RPMI8226 (cell line): ENCODE measurements around the gene RNF145.
"Not testable (repeated sequence)": the region's sequence is repeated elsewhere in the genome, so short reads cannot be mapped to it uniquely, and the experiment has no call there.

Experiments
- DNase-seq: peaks from one replicate; pipeline ENCODE4 v3.0.0-alpha.2; 2015

RNF145 gene

DNA sequence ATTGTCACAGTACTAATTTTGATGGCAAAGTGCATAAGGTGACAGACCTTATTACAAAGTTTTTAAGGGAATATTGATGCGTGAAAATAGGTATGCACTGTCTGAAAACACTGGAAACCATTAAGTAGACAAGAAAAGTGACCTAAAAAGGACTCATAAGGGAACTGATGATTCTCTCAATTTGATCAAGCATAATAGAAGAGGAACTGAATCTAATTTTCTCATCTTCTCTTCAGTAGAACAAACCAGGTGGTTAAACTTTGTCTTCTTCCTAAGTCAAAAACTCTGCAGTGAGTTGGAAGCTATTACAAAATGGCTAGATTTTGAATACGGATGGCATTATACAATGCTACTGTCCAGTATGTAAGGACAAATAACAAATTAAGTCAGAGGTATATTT lies 53.4 kb downstream of the RNF145 start:
- no peak for DNase-seq

DNA sequence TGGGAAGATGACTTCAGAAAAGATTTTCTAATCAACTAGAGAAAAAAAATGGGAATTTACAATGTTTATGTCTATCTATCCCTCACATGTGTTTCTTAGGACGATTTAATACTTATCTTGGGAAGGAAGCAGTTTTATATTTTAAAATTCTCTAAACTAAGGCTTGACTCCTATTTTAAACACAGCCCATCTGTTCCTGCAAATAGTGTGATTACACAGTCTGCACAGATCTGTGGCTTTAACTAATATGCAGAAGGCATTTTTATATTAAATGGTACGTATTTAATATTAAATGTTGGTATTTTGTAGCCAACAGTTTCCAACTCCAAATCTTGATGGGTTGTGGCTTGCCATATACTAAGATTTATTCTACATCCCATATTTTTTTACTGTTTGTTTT lies 56.5 kb downstream of the RNF145 start:
- no peak for DNase-seq

DNA sequence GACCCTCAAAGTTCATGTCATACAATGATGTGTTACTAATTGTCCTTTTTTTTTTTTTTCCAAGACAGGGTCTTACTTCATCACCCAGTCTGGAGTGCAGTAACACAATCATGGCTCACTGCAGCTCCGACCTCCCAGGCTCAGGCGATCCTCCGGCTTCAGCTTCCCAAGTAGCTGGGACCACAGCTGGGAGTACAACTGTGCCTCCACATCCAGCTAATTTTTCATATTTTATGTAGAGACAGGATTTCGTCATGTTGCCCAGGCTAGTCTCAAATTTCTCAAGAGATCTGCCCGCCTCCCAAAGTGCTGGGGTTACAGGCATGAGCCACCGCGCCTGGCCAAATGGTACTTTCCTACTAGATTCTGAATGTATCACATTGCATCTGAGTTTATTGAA lies 60.3 kb downstream of the RNF145 start:
- DNase-seq: no peak

DNA sequence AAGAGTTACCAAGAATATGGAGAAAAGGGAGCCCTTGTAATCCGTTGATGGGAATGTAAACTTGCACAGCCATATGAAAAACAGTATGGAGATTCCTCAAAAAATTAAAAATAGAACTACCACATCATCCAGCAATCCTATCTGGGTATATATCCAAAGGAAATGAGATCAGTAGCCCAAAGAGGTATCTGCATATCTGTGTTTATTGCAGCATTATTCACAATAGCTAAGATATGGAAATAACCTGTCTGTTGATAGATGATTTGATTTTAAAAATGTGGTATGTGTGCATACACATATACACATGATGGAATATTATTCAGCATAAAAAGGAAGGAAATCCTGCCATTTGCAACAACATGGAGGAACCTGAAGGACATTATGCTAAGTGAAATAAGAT lies 61.4 kb downstream of the RNF145 start:
- no peak for DNase-seq

DNA sequence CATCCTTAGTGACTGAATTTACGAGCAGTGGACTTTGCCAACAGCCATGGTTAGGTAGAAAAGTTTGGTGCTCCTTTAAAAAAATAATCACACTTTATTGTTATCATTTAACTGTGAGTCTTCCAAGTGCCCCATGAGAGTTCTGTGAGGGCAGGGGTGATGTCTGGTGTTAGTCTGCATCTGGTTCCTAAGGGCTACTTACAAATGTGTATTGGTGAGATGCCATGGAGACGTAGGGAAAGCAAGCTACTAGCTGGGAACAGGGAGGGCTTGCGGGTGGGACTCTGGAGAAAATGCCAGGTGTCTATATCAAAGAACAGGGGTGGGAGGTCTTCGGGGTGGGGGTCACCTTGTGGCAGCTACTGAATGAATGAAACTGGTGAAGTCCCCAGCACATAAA lies 62.5 kb downstream of the RNF145 start:
- DNase-seq: no peak

DNA sequence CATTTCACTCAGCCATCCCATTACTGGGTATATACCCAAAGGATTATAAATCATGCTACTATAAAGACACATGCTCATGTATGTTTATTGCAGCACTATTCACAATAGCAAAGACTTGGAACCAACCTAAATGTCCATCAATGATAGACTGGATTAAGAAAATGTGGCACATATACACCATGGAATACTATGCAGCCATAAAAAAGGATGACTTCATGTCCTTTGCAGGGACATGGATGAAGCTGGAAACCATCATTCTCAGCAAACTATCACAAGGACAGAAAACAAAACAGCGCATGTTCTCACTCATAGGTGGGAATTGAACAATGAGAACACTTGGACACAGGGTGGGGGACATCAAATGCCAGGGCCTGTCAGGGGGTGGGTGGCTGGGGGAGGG lies 64.2 kb downstream of the RNF145 start:
- not testable (repeated sequence) for DNase-seq

DNA sequence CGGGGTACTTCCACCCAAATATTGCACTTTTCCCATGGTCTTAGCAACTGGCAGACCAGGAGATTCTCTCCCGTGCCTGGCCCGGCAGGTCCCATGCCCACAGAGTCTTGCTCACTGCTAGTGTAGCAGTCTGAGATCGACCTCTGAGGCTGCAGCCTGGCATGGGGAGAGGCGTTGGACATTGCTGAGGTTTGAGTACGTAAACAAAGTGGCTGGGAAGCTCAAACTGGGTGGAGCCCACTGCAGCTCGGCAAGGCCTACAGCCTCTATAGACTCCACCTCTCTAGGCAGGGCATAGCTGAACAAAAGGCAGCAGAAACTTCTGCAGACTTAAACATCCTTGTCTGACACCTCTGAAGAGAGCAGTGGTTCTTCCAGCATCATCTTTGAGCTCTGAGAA lies 69.6 kb downstream of the RNF145 start:
- DNase-seq: no peak

DNA sequence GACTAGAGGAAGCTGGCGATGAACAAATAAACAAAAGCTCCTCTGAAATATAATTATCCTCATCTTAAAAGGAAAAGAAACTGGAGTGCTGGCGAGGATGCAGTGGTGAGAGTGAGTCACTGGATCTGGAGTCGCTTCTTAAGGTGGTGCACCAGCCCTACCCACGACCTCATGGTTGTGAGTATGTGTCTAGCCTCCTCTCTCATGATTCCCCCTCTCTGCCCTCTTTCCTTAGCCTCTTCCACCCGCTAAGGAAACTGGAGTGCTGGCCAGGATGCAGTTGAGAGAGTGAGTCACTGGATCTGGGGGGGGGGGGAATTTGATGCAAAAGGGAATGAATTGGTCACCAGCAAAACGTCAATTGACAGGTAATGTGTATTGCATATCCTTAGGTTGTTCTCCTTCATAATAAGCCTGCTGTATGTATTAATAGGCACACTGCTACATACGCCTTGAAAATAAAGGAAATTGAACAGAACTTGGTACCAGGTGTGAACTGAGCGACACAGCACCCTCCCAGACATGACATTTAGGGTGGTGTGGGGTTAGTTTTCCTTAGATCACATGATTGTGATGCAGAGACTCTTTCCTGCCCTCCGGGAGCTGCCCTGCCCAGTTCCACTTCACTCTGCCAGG lies 73.3 kb downstream of the RNF145 start:
- DNase-seq: no peak

DNA sequence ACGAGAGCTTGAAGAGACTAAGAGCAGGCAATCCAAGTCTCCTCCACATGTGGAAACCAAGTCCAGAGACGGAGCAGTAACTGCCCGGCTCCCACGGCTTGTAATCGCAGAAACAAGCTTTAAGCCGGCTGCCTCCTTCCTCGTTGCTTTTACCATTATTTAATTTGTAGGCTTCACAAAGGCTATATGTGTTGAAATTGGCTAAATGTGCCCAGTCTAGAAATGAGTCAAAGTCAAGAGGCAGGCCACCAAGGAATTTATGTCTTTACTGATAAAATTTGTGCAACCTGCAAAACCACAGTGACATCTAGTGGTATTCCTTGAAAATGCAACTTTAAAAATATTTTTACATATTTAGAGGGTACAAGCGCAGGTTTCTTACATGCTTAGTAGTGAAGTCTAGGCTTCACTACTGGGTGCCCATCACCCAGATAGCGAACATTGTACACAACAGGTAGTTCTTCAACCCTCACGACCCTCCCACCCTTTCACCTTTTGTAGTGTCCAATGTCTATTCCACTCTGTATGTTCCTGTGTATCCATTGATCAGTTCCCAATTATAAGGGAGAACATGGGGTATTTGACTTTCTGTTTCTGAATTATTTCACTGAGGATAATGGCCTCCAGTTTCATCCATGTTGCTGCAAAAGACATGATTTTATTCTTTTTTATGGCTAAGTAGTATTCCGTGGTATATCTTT lies 76.2 kb downstream of the RNF145 start:
- peak; percentile 8 for DNase-seq

DNA sequence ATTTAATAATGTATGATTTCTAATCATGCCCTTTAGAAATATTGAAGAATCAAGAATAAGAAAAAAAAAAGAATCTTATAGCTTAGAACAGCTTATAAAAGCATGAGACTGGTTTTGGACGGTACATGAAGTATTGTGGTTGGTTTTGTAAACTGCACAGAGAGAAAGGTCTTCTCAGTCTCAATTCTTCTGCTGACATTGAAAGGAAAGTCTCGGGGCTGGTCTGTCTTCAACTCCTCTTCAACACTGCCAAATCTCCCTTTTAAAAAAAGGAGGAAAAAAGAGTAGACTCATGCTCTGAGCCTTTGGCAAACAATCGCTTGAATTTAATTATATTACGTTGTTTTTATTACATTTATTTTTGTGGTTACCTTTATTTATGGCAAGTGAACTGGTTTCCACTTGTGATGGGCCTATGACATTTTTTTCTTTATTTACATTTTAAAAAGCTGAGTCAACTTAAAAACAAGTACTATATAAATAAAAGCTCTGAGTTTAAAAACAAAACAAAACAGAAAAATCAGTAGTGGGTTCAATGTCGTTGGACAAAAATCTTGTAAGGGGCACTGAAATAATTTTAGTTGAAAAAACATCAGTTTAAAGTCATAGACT lies 76.8 kb downstream of the RNF145 start:
- no peak for DNase-seq

DNA sequence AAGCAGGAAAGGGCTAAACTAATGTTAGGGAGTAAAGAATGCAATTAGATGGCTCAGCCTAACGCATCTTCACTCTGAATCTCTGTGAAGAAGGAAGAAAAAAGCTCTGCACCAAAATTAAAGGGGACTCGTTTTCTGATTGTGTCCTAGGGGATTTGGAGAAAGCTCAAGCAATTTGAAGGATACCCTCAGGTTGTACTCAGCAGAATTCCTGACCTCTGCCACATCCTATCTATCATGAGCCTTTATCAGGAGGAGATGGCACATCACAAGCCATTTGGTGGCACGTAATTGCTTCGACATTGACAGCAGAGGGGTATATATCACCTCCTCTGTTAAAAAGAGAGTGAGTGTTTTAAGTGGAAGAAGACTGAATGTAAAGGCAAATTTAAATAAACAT lies 77.4 kb downstream of the RNF145 start:
- DNase-seq: no peak

DNA sequence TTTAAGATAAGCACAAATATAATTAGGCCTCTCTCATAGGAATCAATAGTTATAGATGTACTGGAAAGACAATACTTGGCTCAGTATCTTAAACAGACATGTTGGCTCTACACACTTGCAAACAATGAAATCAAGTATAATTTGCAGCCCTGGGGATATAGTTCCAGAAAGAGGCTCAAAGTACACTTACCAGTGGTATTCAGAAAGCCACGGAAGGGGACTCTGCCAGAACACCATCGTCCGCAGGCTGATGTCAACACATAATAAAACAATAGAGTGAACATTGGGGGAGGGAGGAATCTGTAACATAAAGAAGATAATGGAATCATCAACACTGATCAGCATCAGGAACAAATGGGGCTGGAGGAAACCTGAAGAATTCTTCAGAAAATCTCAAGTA lies 78.5 kb downstream of the RNF145 start:
- DNase-seq: no peak

DNA sequence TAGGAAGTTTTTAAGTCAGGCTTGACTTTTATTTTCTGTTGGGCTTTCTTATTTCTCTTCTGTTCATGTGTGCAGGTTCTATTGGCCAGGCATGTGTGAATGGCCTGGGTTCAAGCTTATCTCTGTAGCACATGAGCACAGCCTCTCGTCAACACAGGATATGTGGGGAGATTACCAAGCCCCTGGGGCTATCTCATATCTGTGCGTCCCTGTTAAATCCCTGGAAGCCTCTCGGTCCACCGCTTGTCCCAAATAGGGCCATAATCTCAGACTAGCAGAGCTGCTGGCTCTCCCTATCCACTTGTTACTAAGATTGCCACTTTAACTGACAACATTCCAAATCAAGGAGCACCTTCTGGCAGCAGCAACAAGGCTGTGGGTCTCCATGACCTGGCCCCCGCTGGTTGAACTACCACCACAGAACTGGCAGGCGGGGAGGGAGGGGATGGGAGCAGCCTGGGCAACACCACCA lies 81.2 kb downstream of the RNF145 start:
- no peak for DNase-seq

DNA sequence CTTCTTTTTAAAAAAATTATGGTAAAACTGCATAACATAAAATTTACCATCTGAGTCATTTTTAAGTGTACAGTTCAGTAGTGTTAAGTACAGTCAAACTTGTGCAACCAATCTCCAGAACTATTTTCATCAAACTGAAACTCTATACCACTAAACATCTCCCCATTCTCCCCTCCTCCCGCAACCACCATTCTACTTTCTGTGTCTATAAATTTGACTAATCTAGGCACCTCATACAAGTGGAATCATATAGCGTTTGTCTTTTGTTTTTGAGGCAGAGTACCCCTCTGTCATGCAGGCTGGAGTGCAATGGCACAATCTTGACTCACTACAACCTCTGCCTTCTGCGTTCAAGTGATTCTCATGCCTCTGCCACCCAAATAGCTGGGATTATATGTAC lies 85.7 kb downstream of the RNF145 start:
- DNase-seq: no peak

DNA sequence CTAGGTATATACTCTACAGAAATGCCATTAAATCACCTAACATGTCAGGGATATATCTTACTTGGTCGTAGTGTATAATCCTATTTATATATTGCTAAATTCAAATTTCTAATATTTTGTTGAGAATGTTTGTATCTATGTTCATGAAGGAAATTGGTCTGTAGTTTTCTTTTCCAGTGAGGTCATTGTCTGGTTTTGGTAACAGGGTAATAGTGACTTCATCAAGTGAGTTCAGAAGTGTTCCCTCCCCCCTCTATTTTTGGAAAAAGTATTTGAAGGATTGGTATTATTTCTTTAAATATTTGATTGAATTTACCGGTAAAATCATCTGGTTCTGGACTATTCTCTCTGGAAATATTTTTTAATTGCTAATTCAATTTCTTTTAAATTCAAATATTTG lies 86.2 kb downstream of the RNF145 start:
- no peak for DNase-seq

DNA sequence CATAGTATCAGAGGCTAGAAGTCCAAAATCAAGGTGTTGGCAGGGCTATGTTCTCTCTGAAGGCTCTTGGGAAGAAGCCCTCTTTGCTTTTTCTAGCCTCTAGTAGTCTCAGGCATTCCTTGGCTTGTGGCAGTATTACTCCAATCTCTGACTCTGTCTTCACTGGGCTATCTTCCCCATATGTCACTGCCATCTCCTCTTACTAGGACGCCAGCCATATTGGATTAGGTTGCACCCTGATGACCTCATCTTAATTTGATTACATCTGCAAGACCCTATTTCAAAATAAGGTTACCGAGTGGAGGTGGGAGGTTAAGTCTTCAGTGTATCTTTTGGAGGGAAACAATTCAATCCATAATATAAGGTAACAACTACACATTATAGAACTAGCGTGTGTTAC lies 88.3 kb downstream of the RNF145 start:
- DNase-seq: no peak

DNA sequence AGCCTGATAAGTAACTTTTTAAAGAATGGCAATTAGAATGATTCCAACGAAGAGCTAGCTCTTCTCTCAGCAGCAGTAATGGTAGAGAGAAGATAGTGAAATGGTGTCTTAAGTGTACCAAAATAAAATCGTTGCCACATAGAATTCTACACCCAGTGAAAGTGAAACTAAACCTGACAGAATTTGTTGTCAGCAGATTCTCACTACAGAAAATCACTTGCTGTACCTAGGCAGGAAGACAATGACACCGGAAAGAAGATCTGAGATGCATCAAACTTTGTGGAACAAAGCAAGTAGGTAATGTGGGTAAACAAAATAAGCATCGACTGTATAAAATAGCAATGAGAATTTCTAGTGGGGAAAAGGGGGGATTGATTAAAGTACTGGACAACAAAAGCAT lies 88.9 kb downstream of the RNF145 start:
- DNase-seq: peak; percentile 68

DNA sequence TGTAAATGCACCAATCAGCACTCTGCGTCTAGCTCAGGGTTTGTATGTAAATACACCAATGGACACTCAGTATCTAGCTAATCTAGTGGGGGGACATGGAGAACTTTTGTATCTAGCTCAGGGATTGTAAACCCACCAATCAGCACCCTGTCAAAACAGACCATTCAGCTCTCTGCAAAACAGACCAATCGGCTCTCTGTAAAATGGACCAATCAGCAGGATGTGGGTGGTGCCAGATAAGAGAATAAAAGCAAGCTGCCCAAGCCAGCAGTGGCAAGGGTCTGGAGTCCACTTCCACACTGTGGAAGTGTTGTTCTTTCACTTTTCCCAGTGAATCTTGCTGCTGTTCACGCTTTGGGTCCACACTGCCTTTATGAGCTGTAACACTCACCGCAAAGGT lies 89.5 kb downstream of the RNF145 start:
- not testable (repeated sequence) for DNase-seq

DNA sequence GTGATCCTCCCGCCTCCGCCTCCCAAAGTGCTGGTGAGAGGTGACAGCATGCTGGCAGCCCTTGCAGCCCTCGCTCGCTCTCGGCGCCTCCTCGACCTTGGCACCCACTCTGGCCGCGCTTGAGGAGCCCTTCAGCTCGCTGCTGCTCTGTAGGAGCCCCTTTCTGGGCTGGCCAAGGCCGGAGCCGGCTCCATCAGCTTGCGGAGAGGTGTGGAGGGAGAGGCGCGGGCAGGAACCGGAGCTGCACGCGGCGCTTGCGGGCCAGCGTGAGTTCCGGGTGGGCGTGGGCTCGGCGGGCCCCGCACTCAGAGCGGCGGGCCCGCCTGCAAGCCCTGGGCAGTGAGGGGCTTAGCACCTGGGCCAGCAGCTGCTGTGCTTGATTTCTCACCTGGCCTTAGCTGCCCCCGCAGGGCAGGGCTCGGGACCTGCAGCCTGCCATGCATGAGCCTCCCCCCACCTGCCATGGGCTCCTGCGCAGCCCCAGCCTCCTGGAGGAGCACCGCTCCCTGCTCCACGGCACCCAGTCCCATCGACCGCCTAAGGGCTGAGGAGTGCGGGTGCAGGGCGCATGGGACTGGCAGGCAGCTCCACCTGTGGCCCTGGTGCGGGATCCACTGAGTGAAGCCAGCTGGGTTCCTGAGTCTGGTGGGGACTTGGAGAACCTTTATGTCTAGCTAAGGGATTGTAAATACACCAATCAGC lies 90.2 kb downstream of the RNF145 start:
- DNase-seq: not testable (repeated sequence)

DNA sequence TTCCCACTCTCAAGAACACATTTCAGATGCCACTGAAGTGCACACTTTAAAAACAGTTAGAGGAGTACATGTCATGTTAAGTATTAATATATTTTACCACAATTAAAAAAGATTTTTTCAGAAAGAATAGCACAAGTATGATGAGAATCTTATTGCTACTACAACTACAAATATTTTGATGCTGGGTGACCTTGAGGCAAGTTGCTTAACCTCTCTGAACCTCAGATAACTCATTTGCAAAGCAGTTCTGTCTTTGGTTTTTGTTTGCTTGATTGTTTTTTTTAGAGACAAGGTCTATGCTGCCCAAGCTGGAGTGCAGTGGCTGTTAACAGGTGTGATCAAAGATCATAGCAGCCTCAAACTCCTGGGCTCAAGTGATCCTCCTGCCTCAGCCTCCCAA lies 95.9 kb downstream of the RNF145 start:
- no peak for DNase-seq

DNA sequence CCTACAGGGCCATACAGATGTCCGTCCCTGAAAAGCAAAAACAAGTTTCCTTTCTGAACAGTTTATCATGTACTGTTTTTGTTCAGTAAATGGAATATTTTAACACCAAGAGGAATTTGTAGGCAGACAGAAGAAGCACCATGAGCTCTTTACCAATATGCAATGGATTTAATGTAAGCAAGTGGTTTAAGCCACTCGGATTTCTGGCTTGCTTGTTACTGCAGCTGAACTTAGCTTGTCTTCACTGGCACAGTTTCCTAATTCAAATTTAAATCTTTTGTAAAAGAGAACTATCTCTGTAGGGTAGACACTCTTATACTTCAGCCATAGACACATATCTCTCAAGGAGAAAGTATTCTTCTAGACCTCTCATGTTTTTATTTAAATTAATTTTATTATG lies 96.9 kb downstream of the RNF145 start:
- no peak for DNase-seq
